ENCODE measurements around the gene MZB1. TPM values are rescaled to one million over a fixed set of nuclear protein-coding genes. Genes with fewer than 3 reads are reported as not detected.
"Not testable (repeated sequence)": the region's sequence is repeated elsewhere in the genome, so short reads cannot be mapped to it uniquely, and the experiment has no call there.

The MZB1 gene
- total RNA-seq, 2 experiments from 2014 or later: 51.7 to 61.1 TPM

- Mint-ChIP-seq H3K9me3 (ENCODE audit: low read depth) (no peaks in the 10 kb centered on the region), H3K4me3 (peak overlapping the region; percentile 96), H3K27me3 (no peaks in the 10 kb centered on the region), H3K36me3 (peaks cover 25% of the 10 kb centered on the region), H3K27ac (peak overlapping the region; percentile 92), H3K4me1 (peaks cover 60% of the 10 kb centered on the region)
- DNase-seq: peak; percentile 82
- ATAC-seq: peak; percentile 12
- CTCF ChIA-PET: interaction anchor here (0.9 to 2.5 kb wide), 4 partner anchors 9 to 120 kb away, joined by 3 to 13 read pairs (median 6); partner anchors contain the start of gene SPATA24
Observed at GRCh38 chr5:139394123-139394653, 4.5 kb upstream of the MZB1 start.

GRCh38 chr5:139393497-139394122, 3.9 kb upstream of the MZB1 start:
- H3K27me3 Mint-ChIP-seq: no peaks in the 10 kb centered on the region
- CTCF ChIA-PET: interaction anchor here (0.7 to 4.4 kb wide), 9 partner anchors 9 to 196 kb away, joined by 3 to 32 read pairs (median 5); partner anchors contain the start of genes MATR3, PAIP2, SIL1 and SPATA24
- no peak for ATAC-seq
- H3K4me3 Mint-ChIP-seq: peak overlapping the region; percentile 96
- peaks cover 60% of the 10 kb centered on the region for H3K4me1 Mint-ChIP-seq
- DNase-seq: no peak
- peak overlapping the region; percentile 92 for H3K27ac Mint-ChIP-seq
- H3K36me3 Mint-ChIP-seq: peaks cover 26% of the 10 kb centered on the region
- H3K9me3 Mint-ChIP-seq (ENCODE audit: low read depth): no peaks in the 10 kb centered on the region

- Mint-ChIP-seq H3K4me3 (peak overlapping the region; percentile 96), H3K4me1 (peaks cover 63% of the 10 kb centered on the region), H3K27me3 (no peaks in the 10 kb centered on the region), H3K27ac (peak overlapping the region; percentile 92), H3K36me3 (peaks cover 26% of the 10 kb centered on the region), H3K9me3 (ENCODE audit: low read depth) (no peaks in the 10 kb centered on the region)
- ATAC-seq (peak; percentile 74), DNase-seq (peak; percentile 95)
- CTCF ChIA-PET: interaction anchor here (0.5 to 4.4 kb wide), 12 partner anchors 10 to 195 kb away, joined by 3 to 32 read pairs (median 4); partner anchors contain the start of genes MATR3, PAIP2, SIL1 and SPATA24
Observed at GRCh38 chr5:139392678-139393496, 3.2 kb upstream of the MZB1 start.

- DNase-seq (no peak), ATAC-seq (peak; percentile 41)
- Mint-ChIP-seq H3K36me3 (peaks cover 24% of the 10 kb centered on the region), H3K27me3 (no peaks in the 10 kb centered on the region), H3K4me1 (peaks cover 65% of the 10 kb centered on the region), H3K4me3 (peak overlapping the region; percentile 96), H3K27ac (peak overlapping the region; percentile 100), H3K9me3 (ENCODE audit: low read depth) (no peaks in the 10 kb centered on the region)
- CTCF ChIA-PET: interaction anchor here (0.7 to 4.4 kb wide), 14 partner anchors 11 to 223 kb away, joined by 3 to 32 read pairs (median 4); partner anchors contain the start of genes PAIP2 and SPATA24
Observed at GRCh38 chr5:139392324-139392677, 2.6 kb upstream of the MZB1 start.

- H3K27ac Mint-ChIP-seq: peak overlapping the region; percentile 100
- peaks cover 20% of the 10 kb centered on the region for H3K36me3 Mint-ChIP-seq
- H3K4me1 Mint-ChIP-seq: peaks cover 64% of the 10 kb centered on the region
- CTCF ChIA-PET: interaction anchor here (0.7 to 4.4 kb wide), 22 partner anchors 11 to 927 kb away, joined by 3 to 32 read pairs (median 3); partner anchors contain the start of genes EGR1, PAIP2 and SPATA24
- H3K27me3 Mint-ChIP-seq: no peaks in the 10 kb centered on the region
- peak overlapping the region; percentile 96 for H3K4me3 Mint-ChIP-seq
- no peaks in the 10 kb centered on the region for H3K9me3 Mint-ChIP-seq (ENCODE audit: low read depth)
- ATAC-seq (peak; percentile 10), DNase-seq (peak; percentile 79)
Observed at GRCh38 chr5:139391570-139392323, 2.0 kb upstream of the MZB1 start.

- CTCF ChIA-PET: interaction anchor here (0.7 to 4.4 kb wide), 24 partner anchors 10 to 926 kb away, joined by 3 to 32 read pairs (median 3); partner anchors contain the start of genes EGR1, HSPA9, PAIP2 and SPATA24
- Mint-ChIP-seq H3K4me3 (peak overlapping the region; percentile 96), H3K27ac (peak overlapping the region; percentile 100), H3K4me1 (peaks cover 66% of the 10 kb centered on the region), H3K27me3 (no peaks in the 10 kb centered on the region), H3K9me3 (ENCODE audit: low read depth) (no peaks in the 10 kb centered on the region), H3K36me3 (peaks cover 16% of the 10 kb centered on the region)
- peak; percentile 50 for DNase-seq
- no peak for ATAC-seq
Observed at GRCh38 chr5:139390639-139391569, 1.2 kb upstream of the MZB1 start.

GRCh38 chr5:139388198-139388821, 1.4 kb downstream of the MZB1 start:
- H3K9me3 Mint-ChIP-seq (ENCODE audit: low read depth): no peaks in the 10 kb centered on the region
- H3K27ac Mint-ChIP-seq: peak overlapping the region; percentile 81
- peaks cover 12% of the 10 kb centered on the region for H3K36me3 Mint-ChIP-seq
- no peak for ATAC-seq
- CTCF ChIA-PET: interaction anchor here (0.9 to 1.6 kb wide), 5 partner anchors 12 to 95 kb away, joined by 3 to 6 read pairs (median 3); no protein-coding TSS in a partner anchor
- H3K4me3 Mint-ChIP-seq: peak overlapping the region; percentile 96
- no peaks in the 10 kb centered on the region for H3K27me3 Mint-ChIP-seq
- DNase-seq: no peak
- H3K4me1 Mint-ChIP-seq: peaks cover 82% of the 10 kb centered on the region

- ATAC-seq: no peak
- no peak for DNase-seq
- CTCF ChIA-PET: interaction anchor here (0.9 to 1.6 kb wide), 5 partner anchors 11 to 95 kb away, joined by 3 to 6 read pairs (median 3); no protein-coding TSS in a partner anchor
- Mint-ChIP-seq H3K4me3 (peak overlapping the region; percentile 96), H3K27me3 (no peaks in the 10 kb centered on the region), H3K36me3 (peaks cover 12% of the 10 kb centered on the region), H3K27ac (peak overlapping the region; percentile 81), H3K4me1 (peaks cover 83% of the 10 kb centered on the region), H3K9me3 (ENCODE audit: low read depth) (no peaks in the 10 kb centered on the region)
Observed at GRCh38 chr5:139387611-139388197, 2.0 kb downstream of the MZB1 start.

- H3K27me3 Mint-ChIP-seq; DNase-seq; ATAC-seq; H3K9me3 Mint-ChIP-seq (ENCODE audit: low read depth): not testable (repeated sequence)
- Mint-ChIP-seq H3K36me3 (peaks cover 12% of the 10 kb centered on the region), H3K27ac (peak overlapping the region; percentile 81), H3K4me3 (peak overlapping the region; percentile 18), H3K4me1 (peaks cover 85% of the 10 kb centered on the region)
- CTCF ChIA-PET: interaction anchor here (1.3 kb wide), 1 partner anchor 45 kb away, joined by 6 read pairs; no protein-coding TSS in a partner anchor
Observed at GRCh38 chr5:139386956-139387355, 2.8 kb downstream of the MZB1 start.

- no peak for ATAC-seq
- CTCF ChIA-PET: interaction anchor here (0.8 to 3.1 kb wide), 3 partner anchors 18 to 44 kb away, joined by 3 to 14 read pairs (median 5); partner anchors contain the start of genes PAIP2 and SPATA24
- no peak overlapping the region for H3K4me3 Mint-ChIP-seq
- H3K27ac Mint-ChIP-seq: peak overlapping the region; percentile 97
- H3K36me3 Mint-ChIP-seq: peaks cover 9% of the 10 kb centered on the region
- H3K9me3 Mint-ChIP-seq (ENCODE audit: low read depth): no peaks in the 10 kb centered on the region
- no peaks in the 10 kb centered on the region for H3K27me3 Mint-ChIP-seq
- DNase-seq: no peak
- H3K4me1 Mint-ChIP-seq: peaks cover 76% of the 10 kb centered on the region
Observed at GRCh38 chr5:139386050-139386438, 3.7 kb downstream of the MZB1 start.

Data from activated CD8-positive, alpha-beta memory T cell treated with anti-CD3 and anti-CD28 coated beads, Interleukin-2, amount 10 ng/mL, durations not matched to agents 7 days and 5 days (primary cell).